ENCODE data around the gene ANAPC15.

- TF ChIP-seq POLR2A (IDR thresholded peaks at IDR 0.05; ENCODE audit: low read depth, low read length): no peak
- no peak for TF ChIP-seq TAF1 (IDR thresholded peaks at IDR 0.05; ENCODE audit: borderline replicate concordance, low read depth, low read length)
Measured at GRCh38 chr11:72070491-72070890, 42.0 kb downstream of the ANAPC15 start.

All from GM12892 (cell line).